Bone marrow (tissue), 2 donors: ENCODE data around the gene ARFGAP1.
A peak's percentile ranks its signal among the peaks of the same experiment; 100 is the strongest.

Source experiments
- DNase-seq, 2 donors: peaks; one replicate each; lab custom pipeline; 2025; lab: John Stamatoyannopoulos, UW

Gene ARFGAP1

GRCh38 chr20:63272105-63273058, at the start of gene ARFGAP1:
ARFGAP1 (plus strand) TSS chr20:63272813; CDS start chr20:63275581, 2,768 bp downstream.
- DNase-seq: peak; percentile 41 to 65

GRCh38 chr20:63223121-63223825, 49.3 kb upstream of the ARFGAP1 start:
- DNase-seq: no peak

DNA sequence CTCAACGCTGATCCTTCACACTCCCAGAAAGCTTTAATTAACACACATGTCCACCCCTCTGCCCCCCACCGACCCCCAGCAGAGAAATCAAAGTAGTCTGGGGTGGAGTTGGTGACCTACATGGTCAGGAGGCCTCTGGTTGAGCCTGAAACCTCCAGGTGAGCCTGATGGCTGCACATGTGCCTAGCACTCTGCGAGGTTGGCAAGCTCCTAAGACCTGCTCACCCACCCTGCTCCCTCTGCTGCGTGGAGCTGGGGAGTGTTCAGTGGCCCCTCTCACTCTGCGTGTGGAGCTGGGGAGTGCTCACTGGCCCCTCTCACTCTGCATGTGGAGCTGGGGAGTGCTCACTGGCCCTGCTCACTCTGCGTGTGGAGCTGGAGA, 48.8 kb upstream of the ARFGAP1 start:
- DNase-seq: no peak

GRCh38 chr20:63224412-63225081, 48.1 kb upstream of the ARFGAP1 start:
- no peak for DNase-seq

DNA sequence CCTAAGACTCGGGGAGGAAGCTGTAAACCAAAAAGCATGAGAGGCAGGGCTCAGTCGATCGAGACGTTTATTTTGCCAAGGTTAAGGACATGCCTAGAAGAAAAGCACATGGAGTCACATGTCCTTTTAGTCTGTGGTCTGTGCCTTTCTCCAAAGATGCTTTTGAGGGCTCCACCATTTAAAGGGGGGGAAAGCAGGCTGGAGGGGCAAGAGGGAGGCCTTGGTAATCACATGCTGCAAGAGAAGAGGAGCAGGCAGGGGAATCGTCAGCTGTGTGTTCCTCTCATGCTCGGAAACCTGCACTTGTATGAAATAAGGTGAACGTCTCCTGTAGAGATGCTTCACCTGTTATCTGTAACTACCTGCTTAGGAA, 47.5 kb upstream of the ARFGAP1 start:
- DNase-seq: no peak

DNA sequence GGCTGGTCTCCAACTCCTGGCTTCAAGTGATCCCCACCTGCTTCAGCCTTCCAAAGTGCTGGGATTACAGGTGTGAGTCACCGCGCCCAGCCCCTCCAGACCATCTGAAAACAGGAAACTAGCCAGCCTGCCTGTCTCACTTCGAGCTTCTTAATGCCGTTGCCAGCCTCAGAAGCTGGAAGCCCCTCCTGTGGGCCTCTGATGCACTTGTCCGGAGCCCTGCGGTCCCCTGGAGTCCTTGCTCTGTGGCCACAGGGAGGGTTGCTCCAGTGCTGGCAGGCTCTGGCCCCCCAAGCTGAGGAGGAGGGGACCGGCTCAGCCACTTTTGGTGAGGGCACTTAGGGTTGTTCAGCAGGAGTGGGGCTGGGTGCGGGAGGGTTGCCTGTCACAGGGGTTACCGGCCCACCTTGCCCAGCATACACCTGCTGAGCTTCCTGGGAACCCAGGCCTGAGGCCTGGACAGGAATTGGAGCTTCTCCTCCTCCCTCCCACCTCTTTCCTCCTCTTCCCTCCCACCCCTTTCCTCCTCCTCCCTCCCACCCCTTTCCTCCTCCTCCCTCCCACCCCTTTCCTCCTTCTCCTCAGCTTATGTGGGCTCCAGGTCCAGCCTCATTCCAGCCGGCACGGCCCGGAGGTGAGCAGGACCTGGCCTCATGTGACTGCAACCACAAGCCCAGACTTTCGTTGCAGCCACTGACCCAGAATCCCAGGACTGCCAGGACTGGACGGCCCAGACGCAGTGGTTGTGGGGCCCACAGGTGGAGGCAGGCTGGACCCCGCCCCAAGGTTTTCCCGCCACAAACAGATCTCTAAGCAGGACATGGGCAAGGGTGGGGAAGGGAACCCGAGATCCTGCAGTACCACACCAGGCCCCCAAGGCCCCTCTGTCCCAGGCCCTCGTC, 46.3 kb upstream of the ARFGAP1 start:
- no peak for DNase-seq

GRCh38 chr20:63227260-63227659, 45.4 kb upstream of the ARFGAP1 start:
- no peak for DNase-seq

DNA sequence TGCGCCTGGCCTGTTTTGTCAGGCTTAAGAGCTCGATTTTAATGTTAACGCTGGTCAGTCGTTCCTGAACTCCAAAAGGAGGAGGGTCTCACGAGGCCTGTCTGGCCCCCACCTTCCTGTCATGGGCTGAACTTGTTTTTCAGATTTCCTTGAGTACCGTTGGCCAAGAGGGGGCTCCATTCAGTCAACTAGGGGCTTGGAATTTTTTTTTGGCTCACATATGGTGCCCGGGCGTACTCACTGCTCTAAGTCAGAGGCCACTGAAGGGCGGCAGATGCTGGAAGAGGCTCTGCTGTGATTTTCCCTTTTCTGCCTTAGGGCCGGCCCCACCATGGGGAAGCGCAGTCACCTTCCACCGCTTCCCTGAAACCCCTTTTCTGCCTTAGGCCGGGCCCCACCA, 43.8 kb upstream of the ARFGAP1 start:
- DNase-seq: no peak

DNA sequence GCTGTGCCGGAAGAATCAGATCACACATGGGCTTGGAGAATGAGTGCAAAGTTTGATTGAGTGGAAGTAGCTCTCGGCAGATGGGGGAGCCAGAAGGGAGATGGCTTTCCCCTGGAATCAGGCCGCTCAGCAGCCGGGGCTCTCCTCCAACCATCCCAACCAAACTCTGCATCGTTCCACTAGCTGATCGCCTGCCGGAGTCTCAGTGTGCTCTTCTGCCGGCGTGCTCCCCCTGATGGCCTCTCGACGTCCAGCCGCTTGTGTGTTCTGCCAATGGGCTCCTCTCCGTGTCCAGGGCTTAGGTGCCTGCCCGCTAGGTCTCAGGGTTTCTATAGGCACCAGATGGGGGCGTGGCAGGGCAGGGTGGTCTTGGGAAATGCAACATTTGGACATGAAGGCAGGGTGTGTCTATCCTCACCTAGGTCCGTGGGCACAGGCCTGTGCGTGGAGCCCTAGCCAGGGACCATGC, 41.8 kb upstream of the ARFGAP1 start:
- DNase-seq: no peak

- no peak for DNase-seq
These were observed 40.2 kb upstream of the ARFGAP1 start for GRCh38 chr20:63232235-63233060.

DNA sequence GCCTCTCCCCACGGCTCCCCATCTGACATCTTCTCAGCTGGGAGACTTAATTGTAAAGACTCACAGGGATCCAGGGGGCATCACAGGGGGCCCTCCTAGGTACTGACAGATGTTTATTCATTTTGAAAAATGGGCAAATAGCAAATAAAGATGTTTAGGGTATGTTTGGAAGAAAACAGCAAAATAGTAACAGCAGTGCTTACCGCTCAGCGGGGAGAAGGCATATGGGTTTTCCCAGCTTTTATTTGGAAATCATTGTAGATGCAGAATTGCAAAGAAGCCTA, 39.6 kb upstream of the ARFGAP1 start:
- no peak for DNase-seq

DNA sequence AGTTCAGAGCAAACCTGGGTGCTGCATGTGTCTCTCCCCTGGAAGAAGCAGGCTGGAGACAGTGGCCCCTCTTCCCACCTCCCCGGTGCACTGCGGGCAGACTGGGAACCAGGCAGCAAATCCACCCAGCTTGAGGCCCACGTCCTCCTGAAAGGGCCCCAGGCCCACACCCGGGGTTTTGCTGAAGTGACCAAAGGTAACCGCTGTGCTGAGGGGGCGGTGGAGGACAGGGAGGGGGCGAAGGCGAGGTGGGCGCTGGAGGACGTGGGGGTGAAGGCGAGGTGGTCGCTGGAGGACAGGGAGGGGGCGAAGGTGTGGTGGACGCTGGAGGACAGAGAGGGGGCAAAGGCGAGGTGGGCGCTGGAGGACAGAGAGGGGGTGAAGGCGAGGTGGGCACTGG, 38.7 kb upstream of the ARFGAP1 start:
- DNase-seq: no peak

DNA sequence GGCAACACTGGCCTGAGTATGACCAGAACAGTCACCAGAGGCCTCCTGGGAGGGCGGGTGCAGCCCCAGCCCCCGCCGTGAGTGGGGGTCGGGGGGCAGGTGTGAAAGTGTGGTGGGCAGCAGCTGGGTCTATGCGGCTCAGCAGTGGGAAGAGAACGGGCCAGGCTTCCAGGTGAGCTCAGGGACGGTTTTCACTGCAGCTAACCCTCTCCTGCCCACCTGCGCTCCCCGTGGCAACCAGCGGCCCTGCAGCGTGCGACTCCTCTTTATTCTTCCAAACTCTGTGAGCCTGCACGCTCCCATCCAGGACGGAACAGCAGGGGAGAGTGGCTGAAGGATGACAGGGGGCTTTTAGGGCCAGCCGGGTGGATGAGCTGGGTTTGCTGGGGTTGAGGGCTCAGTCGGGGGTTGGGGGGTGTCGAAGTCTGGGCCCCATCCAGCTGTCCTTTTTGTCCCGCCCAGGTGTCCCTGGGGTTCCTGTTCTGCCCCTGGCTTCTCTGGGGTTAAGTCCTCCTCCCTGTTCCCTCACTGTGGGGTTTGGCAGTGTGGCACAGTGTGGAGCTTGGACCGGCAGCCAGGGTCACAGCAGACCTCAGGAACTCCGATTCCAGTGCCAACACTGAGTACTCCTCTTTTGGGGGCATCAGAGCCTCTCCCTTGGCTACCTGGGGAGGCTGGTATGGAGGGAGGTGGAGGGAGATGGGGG, 37.8 kb upstream of the ARFGAP1 start:
- DNase-seq: no peak

DNA sequence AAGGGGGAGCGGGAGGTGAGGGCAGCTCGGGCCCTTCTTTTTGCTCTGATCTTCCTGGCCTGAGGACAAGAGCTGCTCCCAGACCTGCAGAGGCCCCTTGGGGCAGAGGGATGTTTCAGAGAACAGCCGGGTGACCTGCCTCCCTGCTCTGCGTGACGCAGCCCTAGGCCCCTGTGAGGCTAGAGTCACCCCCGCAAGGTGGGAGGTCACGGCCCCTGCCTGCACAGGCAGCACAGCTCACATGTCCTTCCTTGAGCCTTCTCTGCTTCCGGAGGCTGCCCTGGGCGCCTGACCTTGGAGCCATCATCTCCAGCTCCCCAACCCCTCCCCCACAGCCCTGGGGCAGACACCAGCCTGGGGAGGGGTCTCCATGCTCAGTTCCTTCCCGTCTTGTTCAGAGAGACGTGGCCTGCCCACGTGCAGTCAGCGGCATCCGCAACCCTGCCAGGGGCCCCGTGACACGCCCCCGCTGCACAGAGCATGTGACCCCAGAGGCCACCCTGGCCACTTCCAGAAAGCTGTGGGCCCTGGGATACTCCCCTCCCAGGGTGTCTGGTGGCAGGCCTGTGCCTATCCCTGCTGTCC, 37.1 kb upstream of the ARFGAP1 start, which contains the start of gene BIRC7:
TSS of gene BIRC7 (plus strand) at position 507 of the 585 bp plus-strand sequence. CDS start 192 bp downstream, outside the sequence.
- DNase-seq: no peak

GRCh38 chr20:63236116-63236837, 36.3 kb upstream of the ARFGAP1 start:
- no peak for DNase-seq

GRCh38 chr20:63238031-63238430, 34.6 kb upstream of the ARFGAP1 start:
- no peak for DNase-seq

GRCh38 chr20:63238514-63239125, 34.0 kb upstream of the ARFGAP1 start:
- no peak for DNase-seq

DNA sequence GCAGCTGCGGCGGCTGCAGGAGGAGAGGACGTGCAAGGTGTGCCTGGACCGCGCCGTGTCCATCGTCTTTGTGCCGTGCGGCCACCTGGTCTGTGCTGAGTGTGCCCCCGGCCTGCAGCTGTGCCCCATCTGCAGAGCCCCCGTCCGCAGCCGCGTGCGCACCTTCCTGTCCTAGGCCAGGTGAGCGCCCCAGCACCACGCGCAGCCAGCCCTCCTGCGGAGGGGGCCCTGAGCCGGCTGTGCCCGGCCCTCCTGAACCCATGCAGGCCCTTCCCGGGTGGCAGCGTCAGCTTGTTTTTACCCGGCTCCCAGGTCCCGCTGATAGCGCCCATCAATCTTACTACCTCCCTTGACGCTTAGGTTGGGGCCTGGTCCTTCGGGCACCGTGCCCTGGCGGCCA, 33.2 kb upstream of the ARFGAP1 start:
- DNase-seq: no peak

DNA sequence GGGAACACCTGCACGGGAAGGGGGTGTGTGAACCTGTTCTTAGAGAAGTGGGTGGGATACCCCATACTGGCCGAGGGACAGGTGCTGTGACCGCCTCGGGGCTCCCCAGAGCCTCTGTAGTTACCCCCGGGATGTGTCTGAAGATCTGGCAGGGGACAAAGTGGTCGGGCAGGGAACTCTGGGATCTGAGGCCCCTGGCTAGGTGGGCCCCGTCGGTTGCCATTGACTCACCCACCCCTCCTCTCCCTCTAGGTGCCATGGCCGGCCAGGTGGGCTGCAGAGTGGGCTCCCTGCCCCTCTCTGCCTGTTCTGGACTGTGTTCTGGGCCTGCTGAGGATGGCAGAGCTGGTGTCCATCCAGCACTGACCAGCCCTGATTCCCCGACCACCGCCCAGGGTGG, 32.6 kb upstream of the ARFGAP1 start:
- DNase-seq: no peak
